HG02759 (cell line): ENCODE data around the gene CELF1.

Source experiments
- ATAC-seq: cut with Tn5 transposase; IDR thresholded peaks from one replicate; pipeline ENCODE4 v1.9.1; 2021; ENCODE audit warnings: mild to moderate bottlenecking, moderate library complexity; ENCODE audit not compliant: unreplicated experiment

Gene CELF1

GRCh38 chr11:47454258-47454671 lies 98.7 kb downstream of the CELF1 start:
- peak; percentile 78 for ATAC-seq

GRCh38 chr11:47453365-47453764 lies 99.6 kb downstream of the CELF1 start:
- ATAC-seq, result no peak

- no peak for ATAC-seq
Observed at GRCh38 chr11:47451990-47452389, 100.9 kb downstream of the CELF1 start.

- no peak for ATAC-seq
Observed at GRCh38 chr11:47451436-47451835, 101.5 kb downstream of the CELF1 start.

GRCh38 chr11:47449541-47449940 lies 103.4 kb downstream of the CELF1 start:
- ATAC-seq, result no peak

GRCh38 chr11:47448566-47449427 lies 104.1 kb downstream of the CELF1 start, which contains the start of gene RAPSN:
TSS of gene RAPSN (minus strand) at chr11:47449136. CDS start at chr11:47448964, 172 bp downstream.
- no peak for ATAC-seq

GRCh38 chr11:47447906-47448305 lies 105.0 kb downstream of the CELF1 start:
- ATAC-seq, result no peak

GRCh38 chr11:47446833-47447232 lies 106.1 kb downstream of the CELF1 start:
- no peak for ATAC-seq

GRCh38 chr11:47445840-47446239 lies 107.1 kb downstream of the CELF1 start:
- no peak for ATAC-seq

GRCh38 chr11:47443817-47444216 lies 109.1 kb downstream of the CELF1 start:
- ATAC-seq, result no peak

GRCh38 chr11:47443028-47443700 lies 109.8 kb downstream of the CELF1 start:
- no peak for ATAC-seq

- no peak for ATAC-seq
Observed at GRCh38 chr11:47442514-47442913, 110.4 kb downstream of the CELF1 start.

GRCh38 chr11:47441421-47441820 lies 111.5 kb downstream of the CELF1 start:
- ATAC-seq, result no peak

- ATAC-seq, result no peak
Observed at GRCh38 chr11:47440054-47440476, 112.9 kb downstream of the CELF1 start.

GRCh38 chr11:47438721-47439120 lies 114.2 kb downstream of the CELF1 start:
- no peak for ATAC-seq

GRCh38 chr11:47437746-47438418 lies 115.0 kb downstream of the CELF1 start:
- ATAC-seq, result no peak

- no peak for ATAC-seq
Observed at GRCh38 chr11:47437218-47437745, 115.7 kb downstream of the CELF1 start.

- no peak for ATAC-seq
Observed at GRCh38 chr11:47436726-47437125, 116.2 kb downstream of the CELF1 start.

GRCh38 chr11:47435687-47436086 lies 117.2 kb downstream of the CELF1 start:
- ATAC-seq, result no peak

- ATAC-seq, result no peak
Observed at GRCh38 chr11:47434011-47434786, 118.7 kb downstream of the CELF1 start.
